NCI-H82 treated with DMSO at 0.1 percent for 48 hours (cell line): ENCODE measurements around the gene CCNY.

ENCODE experiments used
- DNase-seq: peaks from one replicate; lab custom pipeline; 2025; ENCODE audit not compliant: unreplicated experiment; lab: John Stamatoyannopoulos, UW

The CCNY gene

DNA sequence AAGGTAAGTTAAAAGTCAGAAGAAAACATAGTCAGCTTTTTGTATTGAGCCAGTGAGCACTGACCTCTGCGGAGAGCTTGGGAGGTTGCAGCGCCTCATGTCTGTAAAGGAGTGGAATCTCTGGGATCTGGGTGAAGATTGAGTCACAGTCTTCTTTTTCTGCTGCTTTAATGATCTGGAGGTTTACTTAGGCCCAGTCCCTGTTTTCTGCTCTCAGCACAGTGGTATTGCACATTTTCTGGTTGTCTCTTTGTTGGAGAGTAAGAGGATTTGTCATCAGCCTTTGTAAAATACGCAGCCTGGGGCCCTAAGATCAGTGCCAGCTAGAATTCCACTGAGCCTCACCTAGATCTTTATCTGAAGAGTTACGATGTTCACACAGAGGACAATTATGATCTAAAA is 210.5 kb downstream of the CCNY start:
- no peak for DNase-seq

DNA sequence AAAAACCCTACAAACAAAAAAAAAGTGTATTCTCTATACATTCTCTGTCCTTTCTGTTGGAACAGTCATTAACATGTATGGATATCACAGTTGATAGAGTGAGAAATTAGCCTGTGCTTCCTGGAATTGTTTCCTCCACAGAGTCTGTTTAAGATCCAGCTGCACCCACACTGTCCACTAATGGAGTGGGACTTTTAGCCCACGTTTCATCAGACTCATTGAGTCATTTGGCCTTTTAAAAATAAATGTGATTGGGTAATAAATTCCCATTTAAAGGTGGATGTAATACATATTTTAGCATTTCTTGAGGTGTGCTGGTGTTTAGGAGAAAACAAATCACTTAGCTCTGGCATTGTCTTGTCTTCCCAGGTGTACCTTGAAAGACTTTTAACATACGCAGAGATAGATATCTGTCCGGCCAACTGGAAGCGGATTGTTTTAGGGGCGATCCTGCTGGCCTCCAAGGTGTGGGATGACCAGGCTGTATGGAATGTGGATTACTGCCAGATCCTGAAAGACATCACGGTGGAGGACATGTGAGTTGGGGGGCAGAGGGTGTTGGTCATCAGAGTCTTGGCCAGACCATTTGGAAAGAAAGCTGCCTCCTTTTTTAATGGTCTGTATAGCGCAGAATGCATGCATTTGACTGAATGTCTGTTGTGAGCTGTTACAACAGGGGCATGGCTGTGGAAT is 216.5 kb downstream of the CCNY start:
- DNase-seq, result no peak

DNA sequence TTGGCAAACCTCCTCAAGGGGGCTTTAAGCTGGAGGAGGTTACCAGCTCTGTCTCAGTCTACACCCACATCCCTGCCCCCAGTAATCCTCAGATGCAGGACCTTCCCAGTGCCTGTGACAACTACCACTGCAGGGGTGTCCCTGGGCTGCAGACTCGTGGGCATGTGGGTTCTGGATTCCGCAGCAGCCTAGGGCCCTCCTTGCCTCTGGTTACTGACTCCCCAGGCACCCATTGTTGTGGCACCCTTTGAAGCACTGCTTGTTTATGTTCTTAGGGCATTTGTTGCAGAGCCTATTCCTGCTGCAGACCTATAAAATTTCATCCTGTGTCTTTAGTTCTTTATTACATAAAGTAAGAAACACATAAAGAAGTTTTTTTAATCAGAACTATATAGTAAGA is 217.7 kb downstream of the CCNY start:
- no peak for DNase-seq

DNA sequence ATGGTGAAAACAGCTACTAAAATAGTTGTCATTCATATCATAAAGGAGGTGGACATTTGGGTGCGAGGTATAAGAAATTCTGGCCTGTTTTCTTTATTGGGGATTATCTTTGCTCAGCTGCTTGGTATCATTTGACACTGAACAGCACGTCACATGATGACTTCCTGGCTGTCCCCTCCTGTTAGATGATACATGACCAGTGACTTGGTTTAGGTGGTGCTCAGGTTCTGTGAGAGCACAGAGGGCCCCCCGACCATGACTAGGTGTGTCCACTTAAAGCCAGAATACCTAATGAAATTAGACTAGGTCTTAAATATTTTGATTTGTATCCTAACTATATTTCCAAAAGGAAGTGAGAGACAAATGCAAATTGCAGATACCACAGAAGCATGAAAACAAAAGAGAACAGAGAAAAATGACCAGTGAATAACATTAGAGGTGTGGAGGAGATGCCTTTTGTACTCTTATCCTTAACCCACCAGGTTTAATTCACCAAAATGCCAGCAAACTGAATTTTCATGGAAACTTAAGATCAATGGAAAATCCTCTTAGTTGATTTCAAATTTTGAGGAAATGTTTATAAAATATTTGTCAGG is 218.2 kb downstream of the CCNY start:
- DNase-seq, result no peak

DNA sequence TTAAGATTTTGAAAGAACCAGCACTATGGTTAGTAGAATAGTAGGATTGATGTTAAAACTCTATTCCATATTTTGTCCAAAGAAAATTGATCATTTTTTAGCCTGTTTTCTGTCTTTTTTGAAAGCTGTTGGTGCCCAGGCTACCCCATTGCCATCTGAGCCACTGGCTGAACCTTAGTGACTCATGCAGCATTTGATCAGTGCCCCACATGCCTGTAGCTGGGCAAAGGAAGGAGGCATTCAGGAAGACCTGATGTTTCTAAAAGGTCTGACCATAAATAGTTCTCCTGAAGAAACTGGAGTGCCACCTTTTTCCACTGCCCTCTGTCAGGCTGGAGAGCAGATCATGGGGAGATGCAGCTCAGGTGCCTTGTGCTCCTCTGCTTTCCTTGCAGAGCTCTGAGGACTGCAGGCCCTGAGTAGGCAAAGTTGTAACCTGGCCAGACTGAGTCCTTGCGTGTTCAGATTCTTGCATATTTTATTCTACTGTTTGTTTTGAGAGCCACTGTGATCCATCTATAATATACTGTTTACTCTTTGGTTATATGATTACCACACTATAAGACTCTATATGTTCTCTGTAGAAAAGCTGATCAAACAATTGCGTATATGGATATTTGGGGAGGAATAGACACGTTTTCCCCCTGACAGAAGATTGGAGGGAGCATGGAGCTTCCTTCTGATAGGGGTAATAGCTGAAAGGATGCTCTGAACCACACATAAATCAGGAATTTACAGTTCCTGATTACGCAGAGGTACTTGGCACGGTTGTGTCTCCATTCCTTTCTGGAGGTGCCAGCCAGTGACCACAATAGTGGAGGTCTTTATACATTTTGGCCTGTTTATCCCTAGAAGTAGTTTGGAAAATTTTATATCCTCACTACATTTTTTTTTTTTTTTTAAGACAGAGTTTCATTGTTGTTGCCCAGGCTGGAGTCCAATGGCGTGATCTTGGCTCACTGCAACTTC is 219.9 kb downstream of the CCNY start:
- DNase-seq, result no peak

DNA sequence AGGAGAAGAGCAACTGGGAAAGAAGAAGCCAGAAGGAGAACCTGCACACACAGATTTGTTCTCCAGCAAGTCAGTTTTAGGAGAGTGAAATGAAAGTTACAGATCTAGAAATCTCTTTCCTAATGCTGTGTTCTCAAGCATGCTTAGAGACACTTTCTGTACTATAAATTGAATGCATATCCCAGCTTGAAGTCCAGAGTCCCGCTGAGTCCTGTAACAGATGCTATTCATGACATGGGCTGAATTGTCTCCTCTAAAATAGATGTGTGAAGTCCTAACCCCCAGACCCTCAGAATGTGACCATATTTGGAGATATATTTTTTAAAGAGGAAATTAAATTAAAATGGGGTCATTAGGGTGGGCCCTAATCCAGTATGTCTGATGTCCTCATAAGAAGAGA is 222.0 kb downstream of the CCNY start:
- peak; percentile 45 for DNase-seq

DNA sequence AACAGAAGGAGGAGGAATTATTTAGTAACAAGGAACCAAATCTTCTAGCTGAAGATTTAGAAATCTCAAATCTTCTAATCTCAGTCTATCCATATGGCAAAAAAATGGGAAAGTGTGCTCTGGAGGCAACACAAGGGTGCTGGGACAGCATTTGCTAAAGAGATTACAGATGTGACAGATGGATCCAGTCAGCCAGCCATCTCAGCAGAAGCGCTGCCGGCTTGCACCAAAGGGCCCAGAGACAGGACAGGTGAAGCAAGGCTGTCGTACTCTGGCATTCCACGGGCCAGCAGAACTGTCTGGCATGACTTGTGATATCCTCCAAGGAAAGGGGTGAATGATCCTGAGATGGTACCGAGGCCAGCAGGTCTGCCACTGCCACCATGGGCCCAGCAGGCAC is 223.1 kb downstream of the CCNY start:
- DNase-seq, result peak; percentile 88

DNA sequence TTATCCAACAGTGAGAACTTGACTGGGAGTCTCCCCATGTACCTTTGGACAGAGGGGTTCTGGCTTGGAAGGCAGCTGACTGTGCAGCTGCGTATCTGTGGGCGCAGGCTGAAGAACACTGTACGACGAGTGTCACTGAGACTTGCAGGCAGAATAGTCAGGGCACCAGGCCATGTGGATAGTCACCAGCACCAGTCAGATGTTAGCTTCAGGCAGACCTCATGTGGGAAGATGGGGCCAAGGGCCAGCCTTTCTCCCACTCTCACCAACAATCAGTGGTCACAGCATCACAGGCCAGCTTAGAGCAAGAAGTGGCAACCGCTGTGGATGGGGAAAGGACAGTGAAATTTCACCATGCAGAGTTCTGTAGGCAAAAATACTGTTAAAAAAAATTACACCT is 225.4 kb downstream of the CCNY start:
- DNase-seq, result no peak

DNA sequence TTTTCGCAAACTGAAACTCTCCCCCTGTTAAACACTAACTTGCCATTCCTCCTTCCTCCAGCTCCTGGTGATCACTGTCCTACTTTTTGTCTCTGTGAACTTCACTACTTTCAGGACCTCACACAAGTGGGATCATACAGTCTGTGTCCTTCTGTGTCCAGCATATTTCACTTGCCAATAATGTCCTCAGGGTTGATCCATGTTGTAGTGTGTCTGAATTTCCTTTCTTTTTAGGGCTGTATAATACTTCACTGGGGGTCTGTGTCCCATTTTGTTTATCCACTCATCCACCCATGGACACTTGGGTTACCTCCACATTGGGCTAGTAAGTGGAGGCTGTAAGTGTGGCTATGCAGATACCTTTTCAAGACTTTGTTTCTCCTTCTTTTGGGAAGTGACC is 226.1 kb downstream of the CCNY start:
- DNase-seq, result no peak

DNA sequence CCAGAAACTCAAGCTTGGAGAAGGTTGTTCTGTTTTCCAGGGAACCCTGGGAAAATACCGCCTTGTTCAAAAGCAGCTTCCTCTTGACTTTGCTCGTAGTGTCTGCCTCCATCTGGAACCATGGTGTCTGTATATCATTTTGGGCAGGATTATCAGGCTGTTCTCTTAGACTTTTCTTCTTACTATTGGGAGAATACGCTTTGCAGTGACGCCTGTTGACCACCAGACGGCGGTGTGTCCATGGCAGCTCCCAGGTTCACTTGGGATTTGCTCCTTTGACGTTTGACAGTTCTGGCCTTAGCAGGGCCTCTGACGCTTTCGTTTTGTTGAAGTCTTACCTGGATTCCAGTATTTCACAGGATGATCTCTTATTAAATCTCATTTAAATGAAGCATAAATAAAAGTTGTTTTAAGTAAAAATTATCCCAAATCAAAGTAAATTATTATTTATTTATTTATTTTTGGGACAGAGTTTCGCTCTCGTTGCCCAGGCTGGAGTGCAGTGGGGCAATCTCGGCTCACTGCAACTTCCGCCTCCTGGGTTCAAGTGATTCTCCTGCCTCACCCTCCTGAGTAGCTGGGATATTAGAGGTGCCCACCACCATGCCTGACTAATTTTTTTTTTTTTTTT is 227.1 kb downstream of the CCNY start:
- DNase-seq, result peak; percentile 62

DNA sequence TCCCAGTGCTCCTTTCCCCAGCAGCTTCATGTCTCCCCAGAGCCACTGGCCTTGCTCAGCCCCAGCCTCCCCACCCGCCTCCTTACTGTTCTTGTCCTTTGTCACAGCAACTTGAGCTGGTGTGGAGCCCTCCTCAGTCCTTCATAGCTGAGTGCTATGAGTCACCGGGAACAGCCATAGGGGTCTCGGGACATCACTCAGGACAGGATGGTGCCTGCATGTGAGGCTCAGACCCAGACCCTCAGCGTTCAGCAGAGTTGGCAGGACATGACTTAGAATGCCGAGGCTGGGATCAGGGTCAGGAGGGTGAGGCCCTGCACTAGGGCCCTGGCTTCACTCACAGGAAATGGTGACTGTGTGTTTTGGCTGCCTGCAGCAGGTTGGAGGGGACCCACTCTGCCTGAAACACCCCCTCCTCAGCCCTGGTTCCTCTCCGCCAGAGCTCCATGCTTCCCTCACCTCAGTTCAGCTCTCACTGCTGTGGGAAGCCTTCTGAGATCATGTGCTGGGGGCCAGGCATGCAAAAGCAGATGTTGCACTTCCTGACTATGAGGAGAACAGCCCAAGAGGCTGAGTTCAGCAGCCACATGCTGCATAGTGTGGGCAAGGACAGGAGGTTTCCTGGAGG is 228.1 kb downstream of the CCNY start:
- no peak for DNase-seq

DNA sequence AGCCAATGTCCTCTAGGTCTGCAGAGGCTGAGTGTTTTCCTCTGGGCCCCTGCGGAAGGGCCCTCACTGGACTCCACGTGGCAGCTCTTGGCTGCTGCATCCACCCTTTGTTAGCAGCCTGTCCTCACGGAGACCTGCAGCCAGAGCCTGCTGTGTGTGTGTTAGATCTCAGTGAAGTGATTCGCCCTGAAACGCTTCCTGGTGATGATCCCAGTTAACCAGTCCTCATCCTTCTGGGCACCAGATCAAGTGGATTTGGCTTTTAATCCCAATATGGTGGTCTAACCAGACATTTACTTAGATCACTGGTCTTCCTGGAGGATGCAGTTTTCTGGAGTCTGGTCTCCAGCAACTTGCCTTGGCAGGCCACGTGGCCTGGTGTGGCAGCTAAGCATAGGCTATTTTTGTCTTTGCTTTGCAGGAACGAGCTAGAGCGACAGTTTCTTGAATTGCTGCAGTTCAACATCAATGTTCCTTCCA is 229.3 kb downstream of the CCNY start:
- DNase-seq, result no peak

DNA sequence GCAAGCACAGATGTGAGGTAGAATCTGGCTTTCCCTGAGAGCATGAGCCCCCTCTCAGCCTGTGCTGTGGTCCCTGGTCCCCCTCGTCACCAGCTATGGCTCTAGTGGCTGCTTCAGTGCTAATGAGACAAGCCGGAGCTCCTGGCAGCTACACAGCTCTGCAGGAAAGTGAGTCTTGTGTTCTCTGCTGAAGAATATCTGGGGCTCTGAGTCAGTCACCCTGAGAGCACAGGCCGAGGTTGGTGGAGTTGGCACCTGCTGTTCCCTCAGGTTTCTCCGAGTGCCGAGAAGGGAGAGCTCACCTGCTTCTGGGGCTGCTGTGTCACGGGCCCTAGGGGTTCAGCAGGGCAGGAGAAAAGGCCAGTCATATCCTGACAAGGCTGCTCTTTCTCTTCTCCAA is 231.6 kb downstream of the CCNY start:
- no peak for DNase-seq

DNA sequence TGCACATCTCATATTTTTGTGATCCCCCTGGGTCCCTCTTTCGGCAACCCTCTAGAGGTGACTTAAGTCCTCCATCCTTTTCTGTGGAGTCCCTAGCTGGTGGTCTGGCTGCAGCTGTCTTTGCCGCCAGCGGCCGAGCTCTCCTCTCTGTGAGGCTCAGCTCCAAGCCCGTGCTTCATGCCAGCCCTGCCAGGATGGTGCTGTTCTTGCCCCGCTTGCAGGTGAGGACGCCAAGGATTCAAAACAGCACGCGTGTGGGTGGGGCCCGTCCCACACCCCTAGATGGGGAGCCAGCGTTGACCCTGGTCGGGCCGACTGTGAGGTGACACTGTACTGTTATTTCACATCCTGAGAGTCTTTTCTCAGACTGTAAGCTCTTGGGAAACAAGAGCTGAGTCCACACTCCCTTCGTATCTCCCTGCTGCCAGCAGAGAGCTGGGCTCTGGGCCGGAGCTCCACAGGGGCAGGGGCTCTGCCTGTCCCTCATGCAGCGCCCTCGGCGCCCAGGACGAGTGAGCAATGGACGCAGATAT is 232.2 kb downstream of the CCNY start:
- DNase-seq, result no peak

DNA sequence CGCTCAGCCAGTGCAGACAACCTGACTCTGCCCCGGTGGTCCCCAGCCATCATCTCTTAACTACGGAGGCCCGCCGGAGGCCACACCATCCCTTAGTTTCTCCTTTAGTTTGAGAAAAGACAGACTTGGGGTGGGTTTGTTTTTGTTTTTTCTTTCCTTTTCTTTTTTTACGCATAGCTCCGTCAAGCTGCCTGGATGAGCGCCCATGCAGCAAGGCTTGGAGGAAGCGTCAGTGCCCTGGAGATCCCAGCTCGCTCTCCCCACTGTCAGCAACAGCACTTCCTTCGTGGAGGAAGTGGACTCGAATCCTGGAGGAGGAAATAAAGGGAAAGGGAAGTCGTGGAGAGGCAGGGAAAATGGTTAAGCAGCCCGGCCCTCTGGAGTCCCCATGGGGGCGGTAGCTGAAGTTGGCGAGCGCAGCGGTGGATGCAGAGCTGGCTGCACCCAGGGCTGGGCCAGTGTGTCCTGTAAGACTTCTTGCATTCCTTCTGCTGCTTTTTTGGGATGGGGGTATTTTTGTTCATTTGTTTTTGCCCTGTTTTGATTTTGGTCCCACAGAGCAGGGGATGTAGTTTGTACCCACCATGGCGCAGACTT is 232.9 kb downstream of the CCNY start:
- DNase-seq, result no peak

DNA sequence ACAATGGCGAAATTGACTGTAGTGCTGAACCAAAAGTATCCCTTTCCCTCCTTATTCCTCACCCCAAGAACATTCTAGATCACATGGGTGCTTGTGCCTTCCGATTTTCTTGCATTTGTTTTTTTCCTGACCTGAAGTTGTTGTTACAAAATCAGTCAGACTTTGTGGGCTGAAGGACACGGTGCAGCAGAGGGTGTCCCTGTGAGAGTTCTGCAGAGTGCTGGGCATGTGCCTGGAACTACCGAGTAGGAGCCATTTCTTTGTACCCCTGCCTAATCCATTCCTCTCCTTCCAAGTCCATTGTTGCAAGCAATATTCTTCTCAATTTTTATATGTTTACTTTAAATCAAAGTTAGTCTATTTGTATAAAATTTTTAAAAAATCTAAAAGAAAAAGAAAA is 233.5 kb downstream of the CCNY start:
- no peak for DNase-seq

DNA sequence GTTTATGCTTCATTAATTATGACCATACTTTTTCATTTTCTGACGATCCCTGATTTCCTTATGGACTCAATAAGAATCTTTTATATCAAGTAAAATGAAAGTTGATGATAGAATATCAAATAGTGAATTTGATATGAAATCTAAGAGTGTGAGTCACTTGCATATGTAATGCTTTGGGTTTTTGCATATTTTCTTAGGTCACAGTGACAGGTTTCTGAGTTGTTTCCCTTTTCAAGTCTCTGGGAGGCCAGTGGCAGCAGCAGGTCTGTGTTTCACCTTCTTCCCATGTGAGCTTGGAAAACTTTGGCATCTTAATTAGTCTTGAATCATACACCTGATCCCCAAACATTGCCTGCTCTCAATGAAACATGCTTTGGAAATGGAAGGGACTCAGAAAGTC is 234.1 kb downstream of the CCNY start:
- DNase-seq, result no peak

DNA sequence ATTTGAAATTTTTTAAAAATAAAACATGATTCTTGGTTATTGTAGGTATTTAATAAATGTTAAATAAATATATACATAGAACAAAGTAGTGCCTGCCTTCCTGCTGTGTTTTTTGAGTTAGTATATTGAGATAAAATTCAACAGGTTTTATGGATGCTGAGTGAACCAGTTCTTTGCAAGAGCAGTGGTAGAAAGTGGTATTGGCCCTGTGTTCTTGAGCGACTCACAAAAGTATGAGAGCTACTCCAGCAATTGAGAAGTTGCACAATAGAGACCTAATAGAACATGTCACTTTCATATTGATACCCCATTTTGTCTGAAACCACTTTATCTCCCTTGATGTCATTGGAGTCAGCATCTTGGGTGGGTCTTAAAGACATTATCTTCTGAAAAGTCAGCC is 236.3 kb downstream of the CCNY start:
- no peak for DNase-seq

DNA sequence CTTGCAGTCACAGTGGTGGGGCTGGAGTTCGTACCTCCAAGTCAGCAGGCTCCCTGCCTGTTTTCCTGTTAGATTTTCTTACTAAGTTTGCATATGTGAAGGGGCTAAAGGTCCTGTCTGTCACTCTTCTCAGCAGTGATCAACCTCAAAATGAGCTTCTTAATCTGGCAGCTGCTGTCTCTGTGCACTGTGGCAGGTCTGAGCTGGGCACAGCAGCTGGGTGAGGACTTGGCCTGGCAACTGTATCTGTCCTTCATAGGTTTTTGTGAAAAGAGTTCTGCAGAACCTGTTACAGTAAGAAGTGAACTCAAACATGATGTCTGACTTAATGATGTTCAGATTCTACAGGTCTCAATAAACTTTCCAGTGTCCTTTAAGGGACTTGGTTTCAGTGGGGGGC is 237.5 kb downstream of the CCNY start:
- no peak for DNase-seq

DNA sequence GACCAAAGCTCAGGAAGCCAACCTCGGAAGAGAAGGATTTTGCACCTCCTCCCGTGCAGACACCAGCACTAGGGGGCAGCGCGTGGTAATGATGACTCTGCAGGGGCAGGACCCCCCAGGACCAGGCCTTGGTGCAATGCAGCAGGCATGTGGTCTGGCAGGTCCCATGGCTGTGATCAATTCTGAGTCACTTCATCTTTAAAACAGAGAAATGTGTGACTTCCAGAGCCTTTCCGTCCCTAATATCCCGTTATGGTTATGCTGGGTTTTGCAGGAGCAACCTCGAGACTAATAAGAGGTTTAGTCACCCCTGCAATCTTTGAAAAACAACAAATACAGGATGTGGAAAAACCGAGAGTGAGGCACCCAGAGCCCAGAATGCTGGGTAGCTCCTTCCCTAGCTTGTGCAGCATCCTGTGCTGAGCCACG is 238.6 kb downstream of the CCNY start:
- DNase-seq, result no peak
